Measurements from ENCODE around the gene ACAD8. TPM values are rescaled to one million over a fixed set of nuclear protein-coding genes. Genes with fewer than 3 reads are reported as not detected.

The ACAD8 gene
- total and polyA plus RNA-seq, 2 of the 8 experiments (the other 6 are each of a cell fraction or from before 2014, with no cell fraction given): 45.8 to 52.7 TPM

DNA sequence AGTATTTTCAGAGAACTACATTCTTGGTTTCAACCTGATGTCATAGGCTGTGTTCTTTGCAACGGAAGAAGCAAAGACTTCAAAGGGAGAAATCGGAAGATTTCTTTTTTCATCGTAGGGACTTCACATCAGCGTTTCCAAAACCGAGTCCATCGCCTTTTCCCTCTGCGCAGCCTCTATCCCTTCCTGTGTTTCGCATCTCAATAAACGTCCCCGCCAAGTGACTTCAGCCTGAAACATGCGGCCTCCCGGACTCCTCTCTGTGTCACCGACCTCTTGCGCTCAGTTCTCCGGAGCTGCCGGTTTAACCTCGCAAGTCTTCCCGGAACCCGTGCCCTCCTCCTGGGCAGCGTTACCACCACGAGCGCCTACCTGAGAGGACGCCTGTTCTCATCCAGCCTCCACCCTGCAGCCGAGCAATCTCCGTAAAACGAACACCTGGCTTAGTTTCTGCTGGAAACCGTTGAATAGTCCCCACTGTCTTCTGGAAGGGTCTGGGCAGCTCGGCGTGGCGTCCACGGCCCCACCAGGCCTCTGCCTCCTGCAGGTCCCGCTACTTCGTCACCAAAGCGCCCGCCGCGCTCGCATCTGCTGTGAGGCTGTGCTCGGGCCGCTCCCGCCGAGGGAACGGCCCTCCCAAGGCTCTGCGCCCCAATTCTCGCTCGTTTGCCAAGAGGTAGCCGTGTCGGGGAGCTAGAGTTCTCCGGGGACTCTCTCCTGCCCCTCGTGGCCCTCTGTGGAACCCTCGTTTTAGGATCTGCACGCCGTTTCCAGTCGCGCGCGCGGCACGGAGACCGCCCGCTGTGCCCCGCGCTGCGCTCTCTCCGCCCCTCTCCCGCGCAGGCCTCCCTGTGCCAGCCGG, 22.4 kb downstream of the ACAD8 start, which contains the start of gene GLB1L3:
GLB1L3 (plus strand) TSS at position 846 of the 862 bp plus-strand sequence. CDS start 362 bp downstream, outside the sequence.
- H2BK120ac ChIP-seq (replicated peaks; ENCODE audit: low read depth, low read length): peak within 1 kb of the TSS; percentile 51
- H2AK5ac ChIP-seq (ENCODE audit: low read depth, low read length): no peak within 1 kb of the TSS
- H3K79me1 ChIP-seq (ENCODE audit: low read depth, low read length): no peaks in the 10 kb centered on the region
- H3K56ac ChIP-seq (replicated peaks; ENCODE audit: insufficient read length, low read depth, low read length): peak within 1 kb of the TSS; percentile 66
- H3K79me2 ChIP-seq (ENCODE audit: control insufficient read depth in 1 of 2, insufficient read depth in 2 of 2, low read length in 2 of 2): peaks cover 3 to 45% of the 10 kb centered on the region in 2 experiments; a peak in 2 of 4 replicates
- H3K4ac ChIP-seq (replicated peaks; ENCODE audit: insufficient read length, low read depth, low read length): peak within 1 kb of the TSS; percentile 60
- H3K27me3 ChIP-seq (replicated peaks in 1 of 4; ENCODE audit: control insufficient read depth in 3 of 4, extremely low read depth in 1 of 4, insufficient read depth in 3 of 4, low read length in 3 of 4): peaks cover 0 to 7% (median 0%) of the 10 kb centered on the region in 4 experiments; a peak in 3 of 7 replicates
- H4K5ac ChIP-seq (ENCODE audit: insufficient read length, low read depth, low read length): peak within 1 kb of the TSS; percentile 84
- H3K14ac ChIP-seq (ENCODE audit: insufficient read length): no peak within 1 kb of the TSS
- H3K4me3 ChIP-seq (ENCODE audit: extremely low read depth in 1 of 4, insufficient read depth in 2 of 4, low read depth in 3 of 4, low read length in 4 of 4): peak within 1 kb of the TSS; percentile 88 to 92 (median 90)
- H3K36me3 ChIP-seq (ENCODE audit: control insufficient read depth in 2 of 4, insufficient read depth in 4 of 4, low read length in 3 of 4): peaks cover 0 to 5% (median 1%) of the 10 kb centered on the region in 4 experiments; a peak in 2 of 8 replicates
- DNase-seq (ENCODE audit: low read depth in 1 of 2, low spot score in 2 of 2) (peak in 1 of 2 experiments; percentile 85), FAIRE-seq (no peak)
- peak within 1 kb of the TSS; percentile 90; the same call in 1 of the 2 replicates for H2BK5ac ChIP-seq (ENCODE audit: low read depth, low read length)
- peaks cover 8 to 17% (median 14%) of the 10 kb centered on the region in 4 experiments for H3K4me1 ChIP-seq (replicated peaks in 1 of 4; ENCODE audit: control insufficient read depth in 3 of 4, insufficient read depth in 4 of 4, low read length in 3 of 4)
- H3K23ac ChIP-seq (ENCODE audit: insufficient read length): no peak within 1 kb of the TSS
- WGBS, 2 experiments (ENCODE audit: extremely low coverage in 1 of 2, insufficient coverage in 1 of 2, insufficient read length in 1 of 2, insufficient replicate concordance in 2 of 2, low coverage in 1 of 2, low lambda C conversion rate in 2 of 2, missing lambda C conversion rate in 1 of 2): 1% methylated on average over 67 of the region's 68 CpGs; no CpG with 5 or more reads in 1 of the 2 experiments
- no peak within 1 kb of the TSS for H3K27ac ChIP-seq (ENCODE audit: low read depth, low read length)
- no peaks in the 10 kb centered on the region for H3K9me3 ChIP-seq (ENCODE audit: insufficient read depth in 2 of 2, low read depth in 1 of 2, low read length in 1 of 2)
- peak within 1 kb of the TSS in 3 of 4 experiments; percentile 52 to 72 (median 63); a peak in 6 of 7 replicates for H3K9ac ChIP-seq (replicated peaks in 1 of 4; ENCODE audit: extremely low read depth in 1 of 4, low read depth in 3 of 4, low read length in 3 of 4)
- peak within 1 kb of the TSS; percentile 85 for H2AFZ ChIP-seq (ENCODE audit: low read length)
- H3K23me2 ChIP-seq (ENCODE audit: low read depth, low read length): peaks cover 18% of the 10 kb centered on the region
- peak within 1 kb of the TSS; percentile 83 for H4K91ac ChIP-seq (replicated peaks; ENCODE audit: insufficient read length, low read length)
- no peak within 1 kb of the TSS for H2BK20ac ChIP-seq (ENCODE audit: low read length)
- peak within 1 kb of the TSS; percentile 84; the same call in 1 of the 2 replicates for H2BK12ac ChIP-seq (ENCODE audit: low read depth, low read length)
- H3K18ac ChIP-seq (ENCODE audit: extremely low read depth, low read length): peak within 1 kb of the TSS; percentile 88
- H3K4me2 ChIP-seq (ENCODE audit: insufficient read depth in 1 of 2, low read depth in 2 of 2, low read length in 2 of 2): peak within 1 kb of the TSS; percentile 92 to 95
- H4K8ac ChIP-seq (ENCODE audit: extremely low read depth, insufficient read depth, low read length): peak within 1 kb of the TSS; percentile 91
- ChIA-PET CTCF (ENCODE audit: partially characterized antibody) (interaction anchor here (0.6 to 12.0 kb wide), 9 partner anchors 11 to 61 kb away, joined by 3 to 114 read pairs (median 5); no protein-coding TSS in a partner anchor), POLR2A (ENCODE audit: partially characterized antibody) (interaction anchor here (0.7 to 7.7 kb wide), 12 partner anchors 11 to 594 kb away, joined by 3 to 76 read pairs (median 3); partner anchors contain the start of genes ACAD8, NCAPD3, THYN1 and VPS26B)
- H4K20me1 ChIP-seq (replicated peaks in 1 of 2; ENCODE audit: control insufficient read depth in 1 of 2, insufficient read depth in 2 of 2, low read length in 2 of 2): no peaks in the 10 kb centered on the region
- peak within 1 kb of the TSS; percentile 89; the same call in 1 of the 2 replicates for H2BK15ac ChIP-seq (ENCODE audit: low read length)
- TF ChIP-seq BCL11A (IDR thresholded peaks at IDR 0.05; ENCODE audit: low read depth in 2 of 2, low read length in 2 of 2) (no peak), SP1 (IDR thresholded peaks at IDR 0.05; ENCODE audit: low read depth, low read length) (no peak), POU5F1 (IDR thresholded peaks at IDR 0.05; ENCODE audit: low read depth, low read length) (no peak), JUND (IDR thresholded peaks at IDR 0.05; ENCODE audit: low read length) (no peak), TBP (IDR thresholded peaks at IDR 0.05; ENCODE audit: low read depth, low read length) (peak; percentile 37; the same call in 1 of the 2 replicates), SP4 (IDR thresholded peaks at IDR 0.05; ENCODE audit: low read length) (no peak), EZH2 (IDR thresholded peaks at IDR 0.05; ENCODE audit: low read depth, low read length, severe bottlenecking) (no peak), KDM1A (IDR thresholded peaks at IDR 0.05; ENCODE audit: borderline replicate concordance, low read length) (no peak), CHD2 (IDR thresholded peaks at IDR 0.05; ENCODE audit: low read length) (no peak), NANOG (IDR thresholded peaks at IDR 0.05; ENCODE audit: insufficient read depth, low read depth, low read length, poor library complexity, severe bottlenecking) (no peak)
- TF ChIP-seq, protein P1, sequence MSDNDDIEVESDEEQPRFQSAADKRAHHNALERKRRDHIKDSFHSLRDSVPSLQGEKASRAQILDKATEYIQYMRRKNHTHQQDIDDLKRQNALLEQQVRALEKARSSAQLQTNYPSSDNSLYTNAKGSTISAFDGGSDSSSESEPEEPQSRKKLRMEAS (IDR thresholded peaks at IDR 0.05): peak; percentile 21; the same call in 1 of the 2 replicates

All from H1 (cell line).